Adrenal gland (tissue), 12 donors: ENCODE results near the gene SLC6A15. TPM values are rescaled to one million over a fixed set of nuclear protein-coding genes. Genes with fewer than 3 reads are reported as not detected.

Source experiments
- DNase-seq, 7 donors: peaks; one replicate each; pipeline ENCODE4 v3.0.0-alpha.2; 2019 to 2020
- H3K27ac ChIP-seq, 5 donors: fragments of 200-600 bp; sonication (generic) in 4 of 5; 1 replicate in 3 of 5; 2 replicates in 2 of 5; pipeline versions ENCODE4 v1.5.1 to v1.8.0; 2016 to 2020; ENCODE audit warnings: mild to moderate bottlenecking in 1 of 5
- H3K27me3 ChIP-seq: fragments of 200-600 bp; 2 replicates; pipeline ENCODE4 v1.8.0; 2021
- H3K36me3 ChIP-seq, 2 donors: fragments of 200-600 bp; replicated peaks in 1 of 2; 1 replicate in 1 of 2; 2 replicates in 1 of 2; pipeline versions ENCODE4 v1.5.1 to v1.8.0; 2018 to 2022
- H3K4me1 ChIP-seq, 2 donors: fragments of 200-600 bp; replicated peaks in 1 of 2; 1 replicate in 1 of 2; 2 replicates in 1 of 2; pipeline versions ENCODE4 v1.5.1 to v1.8.0; 2018 to 2021
- H3K4me3 ChIP-seq, 4 donors: fragments of 200-600 bp; sonication (generic) in 3 of 4; one replicate each; pipeline ENCODE4 v1.5.1; 2016 to 2018
- H3K9me3 ChIP-seq, 3 donors: fragments of 200-600 bp; sonication (generic) in 1 of 3; replicated peaks in 1 of 3; 1 replicate in 2 of 3; 2 replicates in 1 of 3; pipeline versions ENCODE4 v1.5.1 to v1.8.0; 2016 to 2021
- CTCF ChIP-seq, 6 experiments: fragments of 450-650 bp in 4 of 6; fragments of 200-600 bp in 2 of 6; sonication (generic) in 1 of 6; IDR thresholded peaks; 1 replicate in 5 of 6; 2 replicates in 1 of 6; pipeline versions ENCODE4 v1.5.1 to v1.8.0; 2016 to 2021; ENCODE audit warnings: antibody characterized with exemption in 6 of 6, mild to moderate bottlenecking in 2 of 6, moderate library complexity in 1 of 6
- POLR2A ChIP-seq, 2 donors: fragments of 450-650 bp; IDR thresholded peaks; one replicate each; pipeline ENCODE4 v1.6.1; 2017; ENCODE audit warnings: antibody characterized with exemption in 2 of 2, mild to moderate bottlenecking in 2 of 2, moderate library complexity in 1 of 2
- WGBS, 4 donors: extraction: QIAGEN DNeasy Blood & Tissue Kit in 2 of 4; methylation state at CpG; one replicate each; pipeline versions ENCODE4 v1.1.5 to v1.1.7; 2013 to 2017; 5-methylcytosine and 5-hydroxymethylcytosine counted together
- intact Hi-C, 2 donors: fragments of 100-400 bp; cut with DNase I; formaldehyde crosslinking; loops; one replicate each; pipeline versions ENCODE4 v1.14.1 to v1.15.0; 2022 to 2023
- polyA plus RNA-seq, 3 donors: library from polyadenylated mRNA; stranded (reverse); fragments of 200-250 nt in 2 of 3; fragments of 350-450 nt in 1 of 3; fragmentation: Illumina TruSeq in 1 of 3; extraction: RNeasy Lipid Tissue Mini Kit (QIAGEN cat#74804) in 1 of 3; gene quantifications; one replicate each; pipeline ENCODE4 v1.2.3, GENCODE V29; 2013 to 2014
- total RNA-seq, 9 donors: library from RNA; depleted of rRNA in 4 of 9; stranded (reverse); fragments of >200 nt in 4 of 9; fragments of 120-200 nt in 1 of 9; fragmentation: NEBNext Ultra II Directional in 1 of 9; extraction: Animal tissue kit (Norgen Biotek cat#: 25700) in 1 of 9; gene quantifications; one replicate each; pipeline versions ENCODE4 v1.1.0 to v1.2.4, GENCODE V29; 2013 to 2023
- donor health status: healthy with polysubstance abuse.
- donor health status: Bipolar disorder and iron deficiency.
- donor health status: DM: yes; HTN: yes; CAD: no.
- donor health status: DM: no; HTN: no; CAD: no.
- donor health status: DM: no; HTN: no; CAD: no.
- donor health status: DM: yes; HTN: yes; CAD: no.

Gene SLC6A15
- total and polyA plus RNA-seq, 12 donors = 0.16 to 2.0 (median 0.50) TPM; not detected in 5

DNA sequence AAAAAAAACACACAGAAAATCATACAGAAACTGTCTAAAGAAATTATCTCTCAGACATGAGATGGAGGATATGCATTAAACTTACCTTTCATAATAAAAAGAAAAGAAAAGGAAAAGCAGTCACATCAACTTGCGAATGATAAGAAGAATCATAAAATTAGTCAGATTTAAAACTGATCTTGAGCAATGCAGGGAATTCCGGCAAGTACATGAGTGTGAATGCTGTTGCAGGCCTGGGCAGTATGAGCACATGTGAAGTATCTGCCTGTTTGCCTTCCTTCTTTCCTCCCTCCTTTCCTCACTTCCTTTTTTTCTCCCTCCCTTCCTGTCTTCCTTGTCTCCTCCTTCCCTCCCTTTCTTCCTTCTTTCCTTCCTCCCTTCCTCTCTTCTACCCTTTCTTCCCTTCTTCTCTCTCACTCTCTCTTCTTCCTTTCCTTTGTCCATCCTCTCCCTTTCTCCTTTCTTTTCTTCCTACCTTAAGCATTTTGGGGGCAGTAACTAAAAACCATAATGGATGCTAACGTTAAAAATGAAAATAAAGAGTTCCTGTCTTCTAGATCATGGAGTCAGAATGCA is 38.5 kb upstream of the SLC6A15 start:
- no peak for TF ChIP-seq CTCF (IDR thresholded peaks at IDR 0.05)
- no peak for TF ChIP-seq POLR2A (IDR thresholded peaks at IDR 0.05)
- Histone ChIP-seq H3K4me3 (no peak overlapping the region), H3K36me3 (no peaks in the 10 kb centered on the region), H3K4me1 (no peaks in the 10 kb centered on the region), H3K27ac (no peak overlapping the region), H3K27me3 (no peaks in the 10 kb centered on the region), H3K9me3 (no peaks in the 10 kb centered on the region)
- intact Hi-C loops = no loop called here
- 66 to 74% (median 72%) methylated on average over 3 of the region's 3 CpGs for WGBS, 4 donors
- no peak for DNase-seq

DNA sequence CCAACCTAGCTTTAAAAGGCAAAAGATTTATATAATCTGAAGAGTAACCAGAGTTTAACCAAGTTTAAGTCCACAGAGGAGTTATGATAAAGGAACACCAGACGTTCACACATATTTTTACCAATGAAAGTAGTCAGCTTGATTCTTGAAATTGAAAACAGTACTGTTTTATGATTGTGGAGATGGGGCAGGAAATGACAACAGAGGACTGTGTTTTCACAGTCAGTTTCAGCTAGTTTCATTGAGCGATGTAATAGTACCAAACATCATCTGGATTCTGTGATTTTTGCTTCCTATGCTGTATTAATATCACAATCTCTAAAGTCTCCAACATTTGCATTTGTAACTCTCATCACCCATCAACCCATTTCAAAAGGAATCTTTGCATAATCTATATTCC is 34.2 kb upstream of the SLC6A15 start:
- no peak for TF ChIP-seq POLR2A (IDR thresholded peaks at IDR 0.05)
- no peak for TF ChIP-seq CTCF (IDR thresholded peaks at IDR 0.05)
- 56 to 68% (median 58%) methylated on average over 2 of the region's 2 CpGs for WGBS, 4 donors

DNA sequence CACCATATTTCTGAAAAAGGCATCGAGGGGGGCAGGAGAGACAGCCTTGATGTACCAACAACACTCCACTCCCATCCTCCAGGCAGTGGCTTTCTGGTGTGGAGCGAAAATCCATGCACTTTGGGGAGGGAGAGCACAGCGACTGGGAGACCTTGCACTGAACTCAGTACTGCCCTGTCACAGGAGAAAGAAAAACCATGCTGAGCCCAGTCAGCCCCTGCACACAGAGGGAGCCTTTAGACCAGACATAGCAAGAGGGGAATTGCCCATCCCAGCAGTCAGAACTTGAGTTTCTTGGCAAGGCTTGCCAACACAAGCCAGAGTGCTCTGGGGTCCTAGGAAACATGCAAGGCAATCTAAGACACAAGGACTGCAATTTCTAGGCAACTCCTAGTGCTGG is 24.8 kb upstream of the SLC6A15 start:
- intact Hi-C loops = no loop called here
- Histone ChIP-seq H3K27me3 (no peaks in the 10 kb centered on the region), H3K4me3 (no peak overlapping the region), H3K9me3 (no peaks in the 10 kb centered on the region), H3K27ac (no peak overlapping the region), H3K4me1 (no peaks in the 10 kb centered on the region), H3K36me3 (no peaks in the 10 kb centered on the region)
- WGBS, 4 donors = 52 to 66% (median 57%) methylated on average over 3 of the region's 3 CpGs
- TF ChIP-seq CTCF (IDR thresholded peaks at IDR 0.05) (no peak), POLR2A (IDR thresholded peaks at IDR 0.05) (no peak)
- DNase-seq = no peak

More for the DNA sequence above, 34.2 kb upstream of the SLC6A15 start:
- H3K36me3 ChIP-seq = no peaks in the 10 kb centered on the region
- no peaks in the 10 kb centered on the region for H3K4me1 ChIP-seq
- H3K27me3 ChIP-seq = no peaks in the 10 kb centered on the region
- H3K9me3 ChIP-seq = no peaks in the 10 kb centered on the region
- DNase-seq = no peak
- intact Hi-C loops = no loop called here
- H3K4me3 ChIP-seq = no peak overlapping the region
- no peak overlapping the region for H3K27ac ChIP-seq

GRCh38 chr12:84929501-84929900 is 16.9 kb upstream of the SLC6A15 start:
- intact Hi-C loops = no loop called here
- Histone ChIP-seq H3K27me3 (no peaks in the 10 kb centered on the region), H3K4me1 (no peaks in the 10 kb centered on the region), H3K36me3 (no peaks in the 10 kb centered on the region), H3K9me3 (no peaks in the 10 kb centered on the region), H3K27ac (no peak overlapping the region), H3K4me3 (no peak overlapping the region)
- WGBS, 4 donors = 79 to 90% (median 85%) methylated on average over 1 of the region's 1 CpG
- DNase-seq = no peak
- no peak for TF ChIP-seq CTCF (IDR thresholded peaks at IDR 0.05)
- no peak for TF ChIP-seq POLR2A (IDR thresholded peaks at IDR 0.05)
